ENCODE data around the gene HTR3B. TPM values are rescaled to one million over a fixed set of nuclear protein-coding genes. Genes with fewer than 3 reads are reported as not detected.

HTR3B gene
- total RNA-seq, 2 experiments from 2014 or later = not detected

- ATAC-seq (no peak), DNase-seq (no peak)
- Mint-ChIP-seq H3K36me3 (ENCODE audit: low read depth) (no peaks in the 10 kb centered on the region), H3K27ac (no peak overlapping the region), H3K4me1 (no peaks in the 10 kb centered on the region), H3K27me3 (peaks cover 7% of the 10 kb centered on the region), H3K9me3 (ENCODE audit: low read depth) (no peaks in the 10 kb centered on the region), H3K4me3 (no peak overlapping the region)
- CTCF ChIA-PET = interaction anchor here (0.6 to 1.4 kb wide), 4 partner anchors 12 to 674 kb away, joined by 3 to 4 read pairs (median 3); no protein-coding TSS in a partner anchor
- POLR2A ChIA-PET = no interaction called here
- intact Hi-C loops (cut with DNase I, micrococcal nuclease) = no loop called here
Measured at GRCh38 chr11:113979431-113979830, 74.8 kb downstream of the HTR3B start.

DNA sequence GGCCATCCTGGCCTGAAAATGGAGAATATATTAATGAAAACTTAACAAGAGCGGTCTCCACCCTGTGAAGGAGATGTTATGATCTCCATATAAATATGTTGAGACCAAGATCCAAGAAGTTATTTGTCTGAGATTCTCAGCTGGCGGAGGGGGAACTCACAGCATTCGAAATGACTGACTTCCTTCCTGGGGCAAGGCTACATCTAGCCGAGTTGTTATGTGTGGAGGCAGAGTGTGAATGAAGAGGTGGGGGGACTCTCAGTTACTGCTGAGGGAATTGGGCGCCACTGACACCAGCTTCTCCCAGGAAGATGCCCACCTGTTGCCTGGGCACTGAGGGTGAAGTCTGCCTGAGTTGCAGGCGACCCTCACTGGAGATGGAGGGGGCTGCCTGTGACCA is 76.2 kb downstream of the HTR3B start:
- DNase-seq = no peak
- ATAC-seq = no peak
- H3K27ac Mint-ChIP-seq = no peak overlapping the region
- CTCF ChIA-PET = interaction anchor here (0.9 kb wide), 1 partner anchor 15 kb away, joined by 3 read pairs; no protein-coding TSS in a partner anchor
- H3K36me3 Mint-ChIP-seq (ENCODE audit: low read depth) = no peaks in the 10 kb centered on the region
- POLR2A ChIA-PET = no interaction called here
- H3K9me3 Mint-ChIP-seq (ENCODE audit: low read depth) = no peaks in the 10 kb centered on the region
- H3K4me1 Mint-ChIP-seq = no peaks in the 10 kb centered on the region
- H3K4me3 Mint-ChIP-seq = no peak overlapping the region
- peaks cover 9% of the 10 kb centered on the region for H3K27me3 Mint-ChIP-seq
- intact Hi-C loops (cut with DNase I, micrococcal nuclease) = no loop called here

- H3K27ac Mint-ChIP-seq = no peak overlapping the region
- no peak for ATAC-seq
- H3K9me3 Mint-ChIP-seq (ENCODE audit: low read depth) = no peaks in the 10 kb centered on the region
- CTCF ChIA-PET = interaction anchor here (0.6 kb wide), 2 partner anchors 35 to 300 kb away, joined by 3 to 4 read pairs; no protein-coding TSS in a partner anchor
- intact Hi-C loops (cut with DNase I, micrococcal nuclease) = no loop called here
- peaks cover 7% of the 10 kb centered on the region for H3K27me3 Mint-ChIP-seq
- POLR2A ChIA-PET = no interaction called here
- no peaks in the 10 kb centered on the region for H3K4me1 Mint-ChIP-seq
- no peaks in the 10 kb centered on the region for H3K36me3 Mint-ChIP-seq (ENCODE audit: low read depth)
- no peak for DNase-seq
- H3K4me3 Mint-ChIP-seq = no peak overlapping the region
Measured at GRCh38 chr11:113982306-113982705, 77.7 kb downstream of the HTR3B start.

GRCh38 chr11:113984781-113985180 is 80.2 kb downstream of the HTR3B start:
- no peak overlapping the region for H3K27ac Mint-ChIP-seq
- no peaks in the 10 kb centered on the region for H3K4me1 Mint-ChIP-seq
- DNase-seq (no peak), ATAC-seq (no peak)
- H3K9me3 Mint-ChIP-seq (ENCODE audit: low read depth) = no peaks in the 10 kb centered on the region
- CTCF ChIA-PET = interaction anchor here (0.9 kb wide), 1 partner anchor 9 kb away, joined by 3 read pairs; no protein-coding TSS in a partner anchor
- H3K27me3 Mint-ChIP-seq = peaks cover 8% of the 10 kb centered on the region
- no peak overlapping the region for H3K4me3 Mint-ChIP-seq
- POLR2A ChIA-PET = no interaction called here
- no peaks in the 10 kb centered on the region for H3K36me3 Mint-ChIP-seq (ENCODE audit: low read depth)
- intact Hi-C loops (cut with DNase I, micrococcal nuclease) = no loop called here

GRCh38 chr11:113985906-113986305 is 81.3 kb downstream of the HTR3B start:
- DNase-seq (no peak), ATAC-seq (no peak)
- CTCF ChIA-PET = interaction anchor here (0.9 kb wide), 1 partner anchor 8 kb away, joined by 3 read pairs; no protein-coding TSS in a partner anchor
- no peaks in the 10 kb centered on the region for H3K9me3 Mint-ChIP-seq (ENCODE audit: low read depth)
- intact Hi-C loops (cut with DNase I, micrococcal nuclease) = no loop called here
- no peak overlapping the region for H3K27ac Mint-ChIP-seq
- no peak overlapping the region for H3K4me3 Mint-ChIP-seq
- peaks cover 5% of the 10 kb centered on the region for H3K27me3 Mint-ChIP-seq
- no peaks in the 10 kb centered on the region for H3K4me1 Mint-ChIP-seq
- POLR2A ChIA-PET = no interaction called here
- no peaks in the 10 kb centered on the region for H3K36me3 Mint-ChIP-seq (ENCODE audit: low read depth)

- DNase-seq (no peak), ATAC-seq (no peak)
- H3K9me3 Mint-ChIP-seq (ENCODE audit: low read depth) = no peaks in the 10 kb centered on the region
- H3K36me3 Mint-ChIP-seq (ENCODE audit: low read depth) = no peaks in the 10 kb centered on the region
- no peak overlapping the region for H3K4me3 Mint-ChIP-seq
- intact Hi-C loops (cut with DNase I, micrococcal nuclease) = no loop called here
- H3K4me1 Mint-ChIP-seq = no peaks in the 10 kb centered on the region
- H3K27me3 Mint-ChIP-seq = peaks cover 9% of the 10 kb centered on the region
- CTCF ChIA-PET = no interaction called here
- POLR2A ChIA-PET = no interaction called here
- H3K27ac Mint-ChIP-seq = no peak overlapping the region
Measured at GRCh38 chr11:113986351-113987140, 82.0 kb downstream of the HTR3B start.

- no peaks in the 10 kb centered on the region for H3K9me3 Mint-ChIP-seq (ENCODE audit: low read depth)
- DNase-seq (no peak), ATAC-seq (no peak)
- intact Hi-C loops (cut with DNase I, micrococcal nuclease) = no loop called here
- no peaks in the 10 kb centered on the region for H3K4me1 Mint-ChIP-seq
- CTCF ChIA-PET = interaction anchor here (7.1 kb wide), 1 partner anchor 274 kb away, joined by 108 read pairs; no protein-coding TSS in a partner anchor
- H3K27ac Mint-ChIP-seq = no peak overlapping the region
- POLR2A ChIA-PET = no interaction called here
- peaks cover 17% of the 10 kb centered on the region for H3K27me3 Mint-ChIP-seq
- H3K4me3 Mint-ChIP-seq = no peak overlapping the region
- no peaks in the 10 kb centered on the region for H3K36me3 Mint-ChIP-seq (ENCODE audit: low read depth)
Measured at GRCh38 chr11:113989381-113989780, 84.8 kb downstream of the HTR3B start.

DNA sequence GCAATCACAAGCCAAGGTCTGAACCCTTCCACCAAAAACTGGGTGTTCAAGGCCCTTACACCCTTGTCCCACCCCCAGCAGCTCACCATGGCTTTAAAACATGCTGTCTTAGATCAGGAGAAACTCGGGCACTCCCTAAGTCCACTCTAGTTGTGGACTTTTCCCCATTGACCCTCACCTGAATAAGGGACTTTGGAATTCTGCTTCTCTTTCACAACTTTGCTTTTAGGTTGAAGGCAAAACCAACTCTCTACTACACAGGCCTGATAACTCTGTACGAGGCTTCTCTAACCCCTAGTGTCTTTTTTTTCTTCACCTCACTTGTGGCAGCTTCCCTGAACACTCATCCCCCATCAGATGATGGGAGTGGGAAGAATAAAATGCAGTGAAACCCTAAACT is 85.3 kb downstream of the HTR3B start:
- intact Hi-C loops (cut with DNase I, micrococcal nuclease) = loop anchor here in 1 of 2 experiments (5.0 kb wide), 1 partner anchor 207 kb away; no protein-coding TSS in a partner anchor
- no peak for ATAC-seq
- Mint-ChIP-seq H3K36me3 (ENCODE audit: low read depth) (no peaks in the 10 kb centered on the region), H3K27ac (no peak overlapping the region), H3K4me3 (no peak overlapping the region), H3K27me3 (peaks cover 15% of the 10 kb centered on the region), H3K9me3 (ENCODE audit: low read depth) (no peaks in the 10 kb centered on the region), H3K4me1 (no peaks in the 10 kb centered on the region)
- POLR2A ChIA-PET = no interaction called here
- no peak for DNase-seq
- CTCF ChIA-PET = interaction anchor here (7.1 kb wide), 1 partner anchor 274 kb away, joined by 108 read pairs; no protein-coding TSS in a partner anchor

DNA sequence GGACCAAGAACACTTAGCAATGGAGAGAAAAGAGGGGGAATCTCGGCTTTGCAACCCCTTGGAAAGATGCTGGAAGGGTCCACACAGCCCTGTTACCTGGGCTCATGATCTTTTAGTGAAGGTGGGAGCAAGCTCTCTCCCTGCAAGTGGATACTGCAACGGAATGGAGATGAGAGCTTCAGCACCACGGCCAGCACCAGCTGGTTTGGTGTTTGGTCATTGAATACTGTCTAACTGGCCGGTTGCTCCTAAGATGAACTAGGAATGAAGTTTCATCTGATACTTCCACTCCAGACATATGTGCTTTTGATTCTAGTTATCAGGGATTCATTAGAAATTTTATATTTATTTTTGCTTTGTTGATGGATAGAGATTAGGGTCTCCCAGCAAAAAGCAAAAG is 86.6 kb downstream of the HTR3B start:
- ATAC-seq = no peak
- no peaks in the 10 kb centered on the region for H3K9me3 Mint-ChIP-seq (ENCODE audit: low read depth)
- H3K36me3 Mint-ChIP-seq (ENCODE audit: low read depth) = no peaks in the 10 kb centered on the region
- no peak overlapping the region for H3K4me3 Mint-ChIP-seq
- peaks cover 14% of the 10 kb centered on the region for H3K27me3 Mint-ChIP-seq
- H3K4me1 Mint-ChIP-seq = no peaks in the 10 kb centered on the region
- peak; percentile 39 for DNase-seq
- ChIA-PET POLR2A (no interaction called here), CTCF (interaction anchor here (0.7 to 7.1 kb wide), 3 partner anchors 11 to 568 kb away, joined by 3 to 108 read pairs (median 4); no protein-coding TSS in a partner anchor)
- intact Hi-C loops (cut with DNase I, micrococcal nuclease) = loop anchor here in 1 of 2 experiments (5.0 kb wide), 1 partner anchor 206 kb away; no protein-coding TSS in a partner anchor
- H3K27ac Mint-ChIP-seq = no peak overlapping the region

DNA sequence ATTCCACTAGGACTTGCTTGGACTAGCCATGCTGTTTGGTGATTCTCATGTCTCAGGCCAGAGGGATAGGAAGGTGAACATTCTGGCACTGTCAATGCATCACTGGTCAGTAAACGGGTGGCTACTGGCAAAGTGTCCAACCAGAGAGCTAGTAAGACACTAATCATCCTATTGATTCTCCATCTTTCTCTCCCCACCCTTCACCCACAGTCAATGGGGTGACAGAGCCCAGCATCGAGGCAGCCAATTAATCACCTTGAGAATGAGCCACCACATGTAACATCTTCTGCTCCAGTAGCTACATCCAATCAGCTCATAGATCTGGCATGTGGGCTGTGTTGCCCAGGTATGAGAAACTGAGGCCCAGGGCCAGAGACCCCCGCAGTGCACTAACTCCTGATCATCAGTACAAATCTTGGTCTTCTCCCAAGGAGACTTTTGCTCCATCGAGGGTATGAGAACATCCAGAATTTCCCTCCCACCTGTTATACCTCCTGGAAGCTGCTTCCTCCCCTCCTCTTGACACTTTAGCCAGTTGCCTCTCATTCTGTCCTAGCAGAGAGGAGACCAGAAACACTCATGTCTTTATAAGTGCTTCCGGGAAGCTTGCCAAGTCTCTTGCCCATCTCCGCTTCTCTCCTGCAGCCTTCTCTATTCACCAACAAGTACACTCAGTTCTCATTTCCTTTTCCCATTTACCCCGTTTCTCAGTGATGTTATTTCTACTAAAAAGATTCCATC is 87.3 kb downstream of the HTR3B start:
- Mint-ChIP-seq H3K27me3 (peaks cover 14% of the 10 kb centered on the region), H3K4me1 (no peaks in the 10 kb centered on the region), H3K4me3 (no peak overlapping the region), H3K9me3 (ENCODE audit: low read depth) (no peaks in the 10 kb centered on the region), H3K27ac (no peak overlapping the region), H3K36me3 (ENCODE audit: low read depth) (no peaks in the 10 kb centered on the region)
- ChIA-PET POLR2A (no interaction called here), CTCF (interaction anchor here (0.7 to 7.1 kb wide), 3 partner anchors 12 to 569 kb away, joined by 3 to 108 read pairs (median 4); no protein-coding TSS in a partner anchor)
- intact Hi-C loops (cut with DNase I, micrococcal nuclease) = loop anchor here in 1 of 2 experiments (5.0 kb wide), 1 partner anchor 205 kb away; no protein-coding TSS in a partner anchor
- no peak for DNase-seq
- ATAC-seq = no peak

GRCh38 chr11:113992459-113993110 is 88.0 kb downstream of the HTR3B start:
- no peaks in the 10 kb centered on the region for H3K4me1 Mint-ChIP-seq
- no peak overlapping the region for H3K4me3 Mint-ChIP-seq
- no peaks in the 10 kb centered on the region for H3K36me3 Mint-ChIP-seq (ENCODE audit: low read depth)
- peaks cover 14% of the 10 kb centered on the region for H3K27me3 Mint-ChIP-seq
- intact Hi-C loops (cut with DNase I, micrococcal nuclease) = loop anchor here in 1 of 2 experiments (5.0 kb wide), 1 partner anchor 205 kb away; no protein-coding TSS in a partner anchor
- POLR2A ChIA-PET = interaction anchor here (0.6 kb wide), 1 partner anchor 23 kb away, joined by 6 read pairs; no protein-coding TSS in a partner anchor
- H3K9me3 Mint-ChIP-seq (ENCODE audit: low read depth) = no peaks in the 10 kb centered on the region
- DNase-seq = no peak
- ATAC-seq = no peak
- H3K27ac Mint-ChIP-seq = no peak overlapping the region
- CTCF ChIA-PET = interaction anchor here (0.5 to 7.1 kb wide), 4 partner anchors 17 to 271 kb away, joined by 3 to 108 read pairs (median 6); partner anchors contain the start of gene HTR3A

Measured in activated CD4-positive, alpha-beta T cell treated with anti-CD3 and anti-CD28 coated beads for 36 hours (primary cell).